ENCODE results near the gene HTR4. TPM values are rescaled to one million over a fixed set of nuclear protein-coding genes. Genes with fewer than 3 reads are reported as not detected.
"Not testable (repeated sequence)": the region's sequence is repeated elsewhere in the genome, so short reads cannot be mapped to it uniquely, and the experiment has no call there.

HTR4 gene
- total RNA-seq, 2 donors from 2014 or later, result not detected

DNA sequence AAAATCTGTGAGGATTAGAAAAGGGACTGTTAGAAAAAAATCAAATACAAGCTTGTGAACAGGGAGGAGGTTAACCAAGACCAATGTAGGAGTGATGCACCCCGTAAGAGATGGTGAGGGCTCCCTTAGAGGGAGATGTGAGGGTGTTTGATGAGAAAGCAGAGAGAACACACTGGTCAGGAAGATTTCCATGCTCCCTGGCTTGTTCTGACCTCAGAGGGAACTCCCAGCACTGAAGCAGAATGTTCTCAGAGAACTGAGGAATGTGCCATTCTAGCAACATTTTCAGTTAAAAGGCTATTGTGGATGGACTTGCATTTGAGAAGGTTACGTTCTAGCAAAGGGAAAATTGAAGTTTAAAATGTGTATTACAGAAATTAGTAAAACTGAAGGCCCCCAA, 110.6 kb downstream of the HTR4 start:
- Mint-ChIP-seq H3K27me3 (no peaks in the 10 kb centered on the region), H3K36me3 (ENCODE audit: low read depth) (no peaks in the 10 kb centered on the region), H3K4me1 (no peaks in the 10 kb centered on the region), H3K27ac (no peak overlapping the region), H3K4me3 (no peak overlapping the region), H3K9me3 (peaks cover 3% of the 10 kb centered on the region)
- no peak for ATAC-seq (replicated peaks)

DNA sequence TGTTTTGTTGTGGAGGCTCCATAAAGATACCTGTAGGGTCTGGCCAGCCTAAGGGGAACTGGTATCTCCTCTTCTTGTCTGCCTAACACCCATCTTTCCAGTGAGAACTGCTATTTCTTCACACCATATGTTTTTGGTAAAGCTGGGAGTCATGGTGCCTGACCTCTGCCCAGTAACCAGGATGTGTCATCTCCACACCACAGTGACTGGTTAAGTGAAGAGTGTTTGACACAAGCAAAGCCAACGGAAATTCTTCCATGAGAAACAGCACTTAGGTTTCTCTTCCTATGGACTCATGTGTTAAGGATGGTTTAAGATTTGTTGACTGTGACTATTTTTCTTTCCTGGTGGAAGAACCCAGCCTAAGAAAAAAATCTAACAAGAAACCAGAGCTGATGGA, 111.5 kb downstream of the HTR4 start:
- no peaks in the 10 kb centered on the region for H3K36me3 Mint-ChIP-seq (ENCODE audit: low read depth)
- peak; percentile 31 for ATAC-seq (replicated peaks)
- no peak overlapping the region for H3K4me3 Mint-ChIP-seq
- H3K27me3 Mint-ChIP-seq, result no peaks in the 10 kb centered on the region
- no peaks in the 10 kb centered on the region for H3K4me1 Mint-ChIP-seq
- no peak overlapping the region for H3K27ac Mint-ChIP-seq
- peaks cover 7% of the 10 kb centered on the region for H3K9me3 Mint-ChIP-seq

DNA sequence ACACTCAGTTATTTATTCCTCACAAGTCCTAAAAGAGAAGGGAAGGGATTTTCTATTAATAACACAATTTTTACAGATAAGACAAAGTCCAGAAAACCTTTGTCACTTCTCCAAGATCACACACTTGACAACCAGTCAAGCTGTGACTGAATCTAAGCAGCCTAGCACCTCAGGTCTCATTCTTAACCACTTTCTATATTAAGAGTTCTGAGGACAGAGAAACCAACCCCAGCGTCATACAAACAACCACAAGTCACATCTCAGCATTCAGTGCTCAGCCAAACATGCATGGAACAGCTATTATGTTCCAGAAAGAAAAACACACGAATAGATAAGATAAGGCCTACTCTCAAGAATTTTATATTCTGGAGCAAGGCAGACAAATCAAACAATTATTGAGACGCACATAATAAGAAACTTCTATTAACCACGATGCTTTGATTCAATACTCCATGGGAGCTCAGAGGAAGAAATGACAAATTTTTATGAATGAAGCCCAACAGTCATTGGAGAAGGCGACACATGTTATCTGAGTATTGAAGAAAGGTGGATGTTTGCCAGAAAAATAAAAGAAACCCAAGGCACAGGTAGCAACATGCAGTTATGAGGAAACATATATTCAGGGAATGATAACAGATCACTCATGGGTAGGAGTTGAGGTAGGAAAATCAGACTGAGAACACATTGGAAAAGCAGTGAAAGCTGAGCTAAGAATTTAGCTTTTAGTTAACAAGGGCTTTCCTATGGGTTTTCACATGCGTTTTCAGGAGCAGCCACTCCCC, 113.1 kb downstream of the HTR4 start:
- Mint-ChIP-seq H3K27ac (no peak overlapping the region), H3K9me3 (peaks cover 7% of the 10 kb centered on the region), H3K27me3 (peaks cover 11% of the 10 kb centered on the region), H3K4me1 (no peaks in the 10 kb centered on the region), H3K4me3 (no peak overlapping the region), H3K36me3 (ENCODE audit: low read depth) (no peaks in the 10 kb centered on the region)
- ATAC-seq (replicated peaks), result peak; percentile 28

- H3K27ac Mint-ChIP-seq, result no peak overlapping the region
These were observed 113.7 kb downstream of the HTR4 start for GRCh38 chr5:148540647-148541046.

GRCh38 chr5:148539851-148540250, 114.5 kb downstream of the HTR4 start:
- Mint-ChIP-seq H3K9me3 (peaks cover 7% of the 10 kb centered on the region), H3K4me1 (no peaks in the 10 kb centered on the region), H3K4me3 (no peak overlapping the region), H3K36me3 (ENCODE audit: low read depth) (no peaks in the 10 kb centered on the region), H3K27ac (no peak overlapping the region), H3K27me3 (peaks cover 23% of the 10 kb centered on the region)
- ATAC-seq (replicated peaks), result no peak

More at GRCh38 chr5:148540647-148541046, 113.7 kb downstream of the HTR4 start:
- no peak for ATAC-seq (replicated peaks)
- Mint-ChIP-seq H3K4me3 (no peak overlapping the region), H3K27me3 (peaks cover 17% of the 10 kb centered on the region), H3K4me1 (no peaks in the 10 kb centered on the region), H3K9me3 (peaks cover 7% of the 10 kb centered on the region), H3K36me3 (ENCODE audit: low read depth) (no peaks in the 10 kb centered on the region)

DNA sequence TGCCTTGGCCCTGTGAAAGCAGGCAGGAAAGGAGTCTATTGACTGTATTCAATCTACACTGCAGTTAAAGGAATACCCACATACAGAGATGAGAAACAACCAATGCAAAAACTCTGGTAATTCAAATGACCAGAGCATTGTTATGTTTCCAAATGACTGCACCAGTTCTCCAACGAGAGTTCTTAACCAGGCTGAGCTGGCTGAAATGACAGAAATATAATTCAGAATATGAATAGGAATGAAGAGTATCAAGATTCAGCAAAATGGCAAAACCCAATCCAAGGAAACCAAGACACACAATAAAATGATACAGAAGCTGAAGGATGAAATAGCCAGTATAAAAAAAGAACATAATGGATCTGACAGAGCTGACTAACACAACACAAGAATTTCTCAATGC, 119.1 kb downstream of the HTR4 start:
- H3K4me3 Mint-ChIP-seq, result no peak overlapping the region
- ATAC-seq (replicated peaks), result no peak
- peaks cover 11% of the 10 kb centered on the region for H3K9me3 Mint-ChIP-seq
- no peak overlapping the region for H3K27ac Mint-ChIP-seq
- H3K27me3 Mint-ChIP-seq, result peaks cover 42% of the 10 kb centered on the region
- no peaks in the 10 kb centered on the region for H3K4me1 Mint-ChIP-seq
- no peaks in the 10 kb centered on the region for H3K36me3 Mint-ChIP-seq (ENCODE audit: low read depth)

DNA sequence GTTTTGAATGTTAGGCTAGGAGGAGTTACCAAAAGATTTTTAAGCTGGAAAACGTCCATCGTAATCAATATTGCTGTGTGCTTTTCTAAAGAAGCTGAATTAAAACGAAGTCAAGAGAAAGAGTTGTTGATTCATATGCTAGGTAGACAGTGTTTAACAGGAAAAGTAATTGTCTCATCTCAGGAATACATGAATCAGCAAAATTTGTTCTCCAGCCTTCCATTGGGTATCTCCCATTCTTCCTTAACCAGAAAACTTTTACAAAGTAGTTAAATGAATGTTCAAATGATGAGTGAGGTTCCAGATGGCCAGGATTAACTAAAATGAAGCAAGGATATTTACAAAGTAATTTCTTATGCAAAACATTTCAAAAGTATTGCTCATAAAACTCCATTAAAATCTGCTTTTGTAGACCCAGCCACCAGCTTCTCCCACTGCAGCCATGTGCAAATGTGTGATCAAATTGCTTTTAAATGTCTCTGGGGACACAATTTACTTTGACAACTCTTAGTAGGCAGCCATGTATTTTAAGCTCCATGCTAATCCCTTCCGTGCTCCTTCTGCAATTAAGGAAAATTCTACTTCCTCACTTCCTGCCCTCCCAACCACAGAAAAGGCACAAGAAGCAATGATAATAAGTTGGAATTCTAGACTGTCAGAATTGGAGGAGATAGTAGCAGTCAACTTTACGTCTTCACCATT, 121.2 kb downstream of the HTR4 start:
- Mint-ChIP-seq H3K27me3 (peaks cover 48% of the 10 kb centered on the region), H3K4me3 (no peak overlapping the region), H3K36me3 (ENCODE audit: low read depth) (no peaks in the 10 kb centered on the region), H3K9me3 (peaks cover 14% of the 10 kb centered on the region), H3K27ac (no peak overlapping the region), H3K4me1 (no peaks in the 10 kb centered on the region)
- no peak for ATAC-seq (replicated peaks)

DNA sequence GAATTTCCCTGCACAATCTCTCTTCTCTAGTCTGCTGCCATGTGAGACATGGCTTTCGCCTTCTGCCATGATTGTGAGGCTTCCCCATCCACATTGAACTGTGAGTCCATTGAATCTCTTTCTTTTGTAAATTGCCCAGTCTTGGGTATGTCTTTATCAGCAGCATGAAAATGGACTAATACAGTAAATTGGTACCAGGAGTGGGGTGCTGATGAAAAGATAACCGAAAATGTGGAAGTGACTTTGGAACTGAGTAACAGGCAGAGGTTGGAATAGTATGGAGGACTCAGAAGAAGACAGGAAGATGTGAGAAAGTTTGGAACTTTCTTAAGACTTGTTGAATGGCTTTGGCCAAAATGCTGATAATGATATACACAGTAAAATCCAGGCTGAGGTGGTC, 124.9 kb downstream of the HTR4 start:
- H3K4me1 Mint-ChIP-seq; H3K27ac Mint-ChIP-seq; H3K36me3 Mint-ChIP-seq (ENCODE audit: low read depth); ATAC-seq (replicated peaks); H3K4me3 Mint-ChIP-seq: not testable (repeated sequence)
- H3K27me3 Mint-ChIP-seq, result peaks cover 35% of the 10 kb centered on the region
- peaks cover 14% of the 10 kb centered on the region for H3K9me3 Mint-ChIP-seq

GRCh38 chr5:148524721-148525120, 129.6 kb downstream of the HTR4 start:
- no peak overlapping the region for H3K4me3 Mint-ChIP-seq
- H3K36me3 Mint-ChIP-seq (ENCODE audit: low read depth), result no peaks in the 10 kb centered on the region
- no peak for ATAC-seq (replicated peaks)
- H3K27ac Mint-ChIP-seq, result no peak overlapping the region
- peaks cover 6% of the 10 kb centered on the region for H3K9me3 Mint-ChIP-seq
- H3K27me3 Mint-ChIP-seq, result peaks cover 21% of the 10 kb centered on the region
- no peaks in the 10 kb centered on the region for H3K4me1 Mint-ChIP-seq

DNA sequence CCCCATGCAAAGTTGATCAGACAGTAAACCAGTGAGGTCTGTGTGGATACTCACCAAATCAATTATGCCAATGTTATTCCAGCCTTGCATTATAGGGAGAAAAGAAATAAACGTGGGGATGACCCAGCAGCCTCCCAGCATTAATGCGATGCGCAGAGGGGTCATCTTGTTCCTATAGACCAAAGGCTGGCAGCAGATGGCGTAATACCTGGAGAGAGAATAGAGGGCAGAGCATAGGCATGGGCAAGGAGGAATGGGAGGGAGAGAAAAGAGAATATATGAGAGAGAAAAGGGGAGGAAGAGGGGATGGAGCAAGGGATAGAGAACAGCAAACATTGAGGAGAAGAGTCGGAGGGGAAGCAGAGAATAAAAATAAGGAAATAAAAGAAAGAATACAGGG, 131.2 kb downstream of the HTR4 start:
- H3K9me3 Mint-ChIP-seq, result no peaks in the 10 kb centered on the region
- ATAC-seq (replicated peaks), result no peak
- H3K27me3 Mint-ChIP-seq, result peaks cover 16% of the 10 kb centered on the region
- no peak overlapping the region for H3K4me3 Mint-ChIP-seq
- H3K36me3 Mint-ChIP-seq (ENCODE audit: low read depth), result no peaks in the 10 kb centered on the region
- no peak overlapping the region for H3K27ac Mint-ChIP-seq
- H3K4me1 Mint-ChIP-seq, result no peaks in the 10 kb centered on the region

- no peaks in the 10 kb centered on the region for H3K9me3 Mint-ChIP-seq
- no peak overlapping the region for H3K27ac Mint-ChIP-seq
- H3K4me1 Mint-ChIP-seq, result no peaks in the 10 kb centered on the region
- ATAC-seq (replicated peaks), result no peak
- H3K36me3 Mint-ChIP-seq (ENCODE audit: low read depth), result no peaks in the 10 kb centered on the region
- H3K27me3 Mint-ChIP-seq, result peaks cover 3% of the 10 kb centered on the region
- no peak overlapping the region for H3K4me3 Mint-ChIP-seq
These were observed 138.9 kb downstream of the HTR4 start for GRCh38 chr5:148515460-148515859.

DNA sequence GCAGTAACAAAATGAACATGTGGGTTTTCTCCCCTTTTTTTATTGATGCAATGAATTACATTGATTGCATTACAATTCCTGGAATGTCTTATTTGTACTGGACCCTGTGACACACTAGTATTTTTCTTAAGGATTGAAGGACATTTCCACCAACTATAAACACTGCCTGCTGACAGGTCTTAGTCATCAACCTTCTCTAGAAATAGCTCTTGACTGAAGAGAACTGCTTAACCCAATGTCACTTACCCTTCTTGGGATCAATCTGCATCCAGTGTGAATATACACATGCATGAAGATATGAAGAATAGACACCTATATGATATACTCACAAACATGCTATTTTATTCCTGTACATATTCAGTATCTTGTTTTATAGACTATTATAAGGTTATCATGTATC, 140.0 kb downstream of the HTR4 start:
- H3K4me1 Mint-ChIP-seq, result no peaks in the 10 kb centered on the region
- no peak overlapping the region for H3K4me3 Mint-ChIP-seq
- H3K36me3 Mint-ChIP-seq (ENCODE audit: low read depth), result no peaks in the 10 kb centered on the region
- no peak overlapping the region for H3K27ac Mint-ChIP-seq
- H3K27me3 Mint-ChIP-seq, result peaks cover 5% of the 10 kb centered on the region
- no peaks in the 10 kb centered on the region for H3K9me3 Mint-ChIP-seq
- no peak for ATAC-seq (replicated peaks)

DNA sequence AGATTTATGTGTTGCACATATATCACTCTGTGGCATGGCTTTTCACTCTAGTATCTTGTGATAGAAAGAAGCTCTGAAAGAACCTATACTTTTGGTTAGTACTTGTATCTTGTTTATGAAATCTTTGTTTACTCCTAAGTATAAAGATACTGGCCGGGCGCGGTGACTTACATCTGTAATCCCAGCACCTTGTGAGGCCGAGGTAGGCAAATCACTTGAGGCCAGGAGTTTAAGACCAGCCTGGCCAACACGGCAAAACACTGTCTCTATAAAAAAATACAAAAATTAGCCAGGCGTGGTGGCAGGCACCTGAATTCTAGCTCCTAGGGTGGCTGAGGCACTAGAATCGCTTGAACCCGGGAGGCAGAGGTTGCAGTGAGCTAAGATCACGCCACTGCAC, 141.8 kb downstream of the HTR4 start:
- ATAC-seq (replicated peaks), result no peak
- Mint-ChIP-seq H3K4me3 (no peak overlapping the region), H3K27ac (no peak overlapping the region), H3K36me3 (ENCODE audit: low read depth) (no peaks in the 10 kb centered on the region), H3K9me3 (no peaks in the 10 kb centered on the region), H3K4me1 (no peaks in the 10 kb centered on the region), H3K27me3 (peaks cover 9% of the 10 kb centered on the region)

GRCh38 chr5:148511810-148512347, 142.4 kb downstream of the HTR4 start:
- Mint-ChIP-seq H3K27me3 (peaks cover 9% of the 10 kb centered on the region), H3K9me3 (no peaks in the 10 kb centered on the region), H3K27ac (no peak overlapping the region), H3K4me3 (no peak overlapping the region), H3K36me3 (ENCODE audit: low read depth) (no peaks in the 10 kb centered on the region), H3K4me1 (no peaks in the 10 kb centered on the region)
- no peak for ATAC-seq (replicated peaks)

- no peak for ATAC-seq (replicated peaks)
- Mint-ChIP-seq H3K9me3 (no peaks in the 10 kb centered on the region), H3K4me1 (no peaks in the 10 kb centered on the region), H3K36me3 (ENCODE audit: low read depth) (no peaks in the 10 kb centered on the region), H3K4me3 (no peak overlapping the region), H3K27me3 (peaks cover 6% of the 10 kb centered on the region), H3K27ac (no peak overlapping the region)
These were observed 144.4 kb downstream of the HTR4 start for GRCh38 chr5:148509893-148510292.

Measured in activated T-helper 17 cell treated with anti-CD3 and anti-CD28 coated beads, Interleukin-2, amount 50 U/mL, for 72 hours (primary cell).